Erythroblast (primary cell): ENCODE results near the gene RPUSD1.

ENCODE experiments used
- GATA1 ChIP-seq: IDR thresholded peaks from 2 replicates; pipeline ENCODE4 v1.6.1; 2011; ENCODE audit warnings: low read depth, mild to moderate bottlenecking, control low read depth, low read length, moderate library complexity
- POLR2A ChIP-seq: IDR thresholded peaks from 2 replicates; pipeline ENCODE4 v1.6.1; 2011; ENCODE audit warnings: mild to moderate bottlenecking, low read length

DNA sequence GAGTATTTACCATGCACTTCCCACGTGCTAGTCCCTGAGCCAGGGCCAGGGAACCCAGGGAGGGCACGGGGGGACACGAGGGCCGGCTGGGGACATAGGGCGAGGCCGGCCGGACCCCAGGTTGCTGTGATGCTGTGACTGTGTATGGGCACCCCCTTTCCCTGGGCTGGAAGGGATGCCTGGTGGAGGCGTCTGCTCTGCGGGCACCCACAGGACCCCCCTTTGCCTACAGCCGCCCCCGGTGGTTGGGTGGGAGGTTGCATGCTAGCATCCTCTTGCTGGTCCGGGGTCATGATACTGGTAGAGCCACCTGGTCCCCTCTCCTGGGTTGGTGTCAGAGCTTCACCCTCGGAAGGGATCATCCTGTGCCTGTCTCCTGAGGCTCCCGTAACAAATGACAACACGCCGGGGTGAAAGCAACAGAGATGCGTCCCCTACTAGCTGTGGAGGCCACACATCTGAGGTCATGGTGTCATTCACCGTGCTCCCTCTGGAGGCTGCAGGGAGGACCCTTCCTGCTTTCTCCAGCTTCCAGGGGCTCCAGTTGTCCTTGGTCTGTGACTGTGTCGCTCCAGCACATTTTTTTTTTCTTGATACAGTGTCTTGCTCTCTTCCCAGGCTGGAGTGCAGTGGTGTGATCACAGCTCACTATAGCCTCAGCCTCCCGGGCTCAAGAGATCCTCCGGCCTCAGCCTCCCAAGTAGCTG is 44.2 kb downstream of the RPUSD1 start:
- no peak for TF ChIP-seq POLR2A
- TF ChIP-seq GATA1, result no peak
